ENCODE data around the gene GRAMD1B. TPM values are rescaled to one million over a fixed set of nuclear protein-coding genes. Genes with fewer than 3 reads are reported as not detected.

The GRAMD1B gene
- total RNA-seq, 6 experiments from 2014 or later: 1.0 to 2.0 (median 1.5) TPM

DNA sequence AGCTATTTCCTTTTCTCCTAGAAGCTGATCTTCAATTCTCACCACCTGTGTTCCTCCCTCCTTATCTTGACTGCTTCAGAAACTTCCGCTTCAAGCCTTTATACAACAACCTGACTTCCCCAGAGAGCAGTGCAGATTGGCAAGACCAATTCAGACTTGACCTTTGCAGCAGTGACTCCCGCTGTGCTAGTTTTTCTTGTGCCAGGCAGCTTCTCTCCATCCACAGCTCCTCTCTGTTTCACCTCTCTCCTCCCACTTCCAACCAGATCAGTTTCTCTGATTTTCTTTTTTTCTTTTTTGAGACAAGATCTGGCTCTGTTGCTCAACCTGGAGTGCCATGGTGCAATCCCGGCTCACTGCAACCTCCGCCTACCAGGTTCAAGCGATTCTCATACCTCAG, 74.3 kb downstream of the GRAMD1B start:
- Histone ChIP-seq H3K36me3 (no peaks in the 10 kb centered on the region), H3K4me3 (no peak overlapping the region), H3K9me3 (no peaks in the 10 kb centered on the region), H3K27ac (no peak overlapping the region), H3K27me3 (no peaks in the 10 kb centered on the region), H3K4me1 (no peaks in the 10 kb centered on the region)
- 63% methylated on average over 2 of the region's 5 CpGs for WGBS (ENCODE audit: insufficient coverage, low coverage, low lambda C conversion rate, missing lambda C conversion rate)
- intact Hi-C loops (cut with DNase I): no loop called here
- no peak for ATAC-seq
- TF ChIP-seq, protein P1, sequence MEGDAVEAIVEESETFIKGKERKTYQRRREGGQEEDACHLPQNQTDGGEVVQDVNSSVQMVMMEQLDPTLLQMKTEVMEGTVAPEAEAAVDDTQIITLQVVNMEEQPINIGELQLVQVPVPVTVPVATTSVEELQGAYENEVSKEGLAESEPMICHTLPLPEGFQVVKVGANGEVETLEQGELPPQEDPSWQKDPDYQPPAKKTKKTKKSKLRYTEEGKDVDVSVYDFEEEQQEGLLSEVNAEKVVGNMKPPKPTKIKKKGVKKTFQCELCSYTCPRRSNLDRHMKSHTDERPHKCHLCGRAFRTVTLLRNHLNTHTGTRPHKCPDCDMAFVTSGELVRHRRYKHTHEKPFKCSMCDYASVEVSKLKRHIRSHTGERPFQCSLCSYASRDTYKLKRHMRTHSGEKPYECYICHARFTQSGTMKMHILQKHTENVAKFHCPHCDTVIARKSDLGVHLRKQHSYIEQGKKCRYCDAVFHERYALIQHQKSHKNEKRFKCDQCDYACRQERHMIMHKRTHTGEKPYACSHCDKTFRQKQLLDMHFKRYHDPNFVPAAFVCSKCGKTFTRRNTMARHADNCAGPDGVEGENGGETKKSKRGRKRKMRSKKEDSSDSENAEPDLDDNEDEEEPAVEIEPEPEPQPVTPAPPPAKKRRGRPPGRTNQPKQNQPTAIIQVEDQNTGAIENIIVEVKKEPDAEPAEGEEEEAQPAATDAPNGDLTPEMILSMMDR (IDR thresholded peaks at IDR 0.05): no peak
- TF ChIP-seq POLR2A (IDR thresholded peaks at IDR 0.05): no peak
- DNase-seq: no peak

DNA sequence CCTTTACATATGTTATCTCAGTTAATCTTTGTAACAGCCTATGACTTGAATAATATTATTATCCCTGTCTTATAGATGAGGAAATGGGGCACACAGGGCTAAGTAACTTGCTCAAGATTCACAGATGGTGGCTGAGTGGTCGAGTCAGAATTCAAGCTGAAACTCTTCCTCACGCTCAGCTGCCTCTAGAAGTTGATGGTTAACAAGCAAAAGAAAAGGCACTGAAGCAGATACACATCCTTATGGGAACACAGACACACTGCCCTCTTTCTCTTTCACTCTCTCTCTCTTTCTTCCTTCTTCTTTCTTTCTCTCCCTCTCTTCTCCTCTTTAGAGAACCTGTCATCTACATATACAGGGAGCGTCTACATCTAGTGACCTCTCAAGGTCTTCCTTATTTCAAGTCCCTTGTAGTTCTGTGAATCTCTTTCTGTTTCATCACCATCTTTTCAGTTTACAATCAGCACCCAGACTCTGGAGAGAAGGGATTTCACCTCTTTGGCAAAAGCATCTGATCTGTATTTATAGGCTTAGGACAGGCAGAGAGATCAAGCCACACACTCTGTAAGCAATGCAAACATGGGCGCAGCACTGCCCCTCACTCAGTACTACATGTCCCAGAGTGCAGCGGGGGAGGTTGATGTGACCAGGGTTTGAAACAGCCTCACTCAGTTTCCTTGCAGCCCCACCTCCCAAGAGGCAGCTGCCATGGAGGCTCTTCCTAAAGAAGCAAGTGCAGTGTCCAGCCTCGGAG, 75.7 kb downstream of the GRAMD1B start:
- Histone ChIP-seq H3K27ac (no peak overlapping the region), H3K27me3 (no peaks in the 10 kb centered on the region), H3K36me3 (no peaks in the 10 kb centered on the region), H3K4me3 (no peak overlapping the region), H3K9me3 (no peaks in the 10 kb centered on the region), H3K4me1 (no peaks in the 10 kb centered on the region)
- TF ChIP-seq, protein P1 (IDR thresholded peaks at IDR 0.05): no peak
- intact Hi-C loops (cut with DNase I): no loop called here
- no peak for ATAC-seq
- DNase-seq: no peak
- WGBS (ENCODE audit: insufficient coverage, low coverage, low lambda C conversion rate, missing lambda C conversion rate): 12% methylated on average over 4 of the region's 6 CpGs

DNA sequence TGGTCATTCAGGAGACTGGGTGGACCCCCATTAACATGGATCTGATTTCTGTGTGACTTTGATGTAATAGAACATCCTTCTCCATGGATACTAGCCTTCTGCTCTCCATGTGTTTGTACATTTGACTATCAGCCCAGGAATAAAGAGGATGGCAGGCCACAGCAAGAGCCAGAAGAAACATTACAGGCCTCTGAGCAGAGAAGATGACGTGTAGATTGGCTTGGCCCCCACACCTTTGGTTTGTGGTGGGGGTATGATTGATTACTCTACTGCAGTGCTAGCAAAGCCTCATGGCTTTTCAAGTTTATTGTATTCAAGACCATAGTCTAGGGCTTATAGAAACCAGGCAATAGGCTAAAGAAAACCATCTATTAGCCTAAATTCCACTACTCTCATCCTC, 77.0 kb downstream of the GRAMD1B start:
- H3K36me3 ChIP-seq: no peaks in the 10 kb centered on the region
- no peak overlapping the region for H3K4me3 ChIP-seq
- TF ChIP-seq, protein P1 (IDR thresholded peaks at IDR 0.05): no peak
- no peak for TF ChIP-seq POLR2A (IDR thresholded peaks at IDR 0.05)
- H3K27ac ChIP-seq: no peak overlapping the region
- no peaks in the 10 kb centered on the region for H3K4me1 ChIP-seq
- 45% methylated on average over 1 of the region's 1 CpG for WGBS (ENCODE audit: insufficient coverage, low coverage, low lambda C conversion rate, missing lambda C conversion rate)
- intact Hi-C loops (cut with DNase I): no loop called here
- DNase-seq: no peak
- H3K27me3 ChIP-seq: no peaks in the 10 kb centered on the region
- H3K9me3 ChIP-seq: no peaks in the 10 kb centered on the region
- no peak for ATAC-seq

DNA sequence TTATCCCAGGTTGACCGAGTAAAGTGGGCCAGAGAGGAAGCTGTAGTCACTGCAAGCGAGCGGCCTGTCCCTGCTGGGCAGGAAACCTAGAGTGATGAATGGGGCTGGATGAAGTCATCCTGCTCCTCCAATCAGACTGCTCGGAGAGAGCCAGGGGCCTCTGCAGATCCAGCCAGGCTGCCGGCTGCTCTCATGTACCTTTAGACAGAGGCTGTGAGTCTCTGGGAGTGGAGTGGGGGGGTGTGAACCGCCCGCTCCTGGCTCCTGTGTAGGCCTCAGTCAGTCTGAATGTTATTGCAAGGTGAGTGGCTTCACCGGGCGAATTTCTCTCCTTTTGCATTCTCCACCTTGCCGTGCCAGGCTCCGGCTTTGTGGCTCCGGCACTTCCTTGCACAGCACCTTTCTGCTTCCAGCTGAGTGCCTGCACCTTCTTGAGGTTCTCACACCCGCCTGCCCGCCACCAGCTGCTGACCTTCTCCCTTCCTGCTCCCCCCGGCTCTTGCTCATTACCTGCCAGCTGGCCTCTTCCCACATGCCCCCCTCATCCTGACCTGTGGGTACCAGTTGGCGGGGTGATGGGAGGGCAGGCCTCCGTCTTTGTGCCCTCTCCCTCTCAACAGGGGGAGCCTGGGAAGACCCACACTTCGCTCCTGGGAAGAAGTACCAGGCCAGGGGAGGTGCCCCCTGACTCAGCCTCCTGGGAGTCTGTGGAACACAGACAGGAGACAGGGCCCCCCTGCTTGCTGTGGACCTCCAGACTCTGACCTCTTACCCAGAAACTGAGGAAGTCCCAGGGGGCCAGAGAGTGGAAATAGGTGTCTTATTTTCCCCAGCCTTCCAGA, 79.9 kb downstream of the GRAMD1B start:
- 72% methylated on average over 6 of the region's 18 CpGs for WGBS (ENCODE audit: insufficient coverage, low coverage, low lambda C conversion rate, missing lambda C conversion rate)
- TF ChIP-seq, protein P1 (IDR thresholded peaks at IDR 0.05): no peak
- TF ChIP-seq POLR2A (IDR thresholded peaks at IDR 0.05): no peak
- Histone ChIP-seq H3K4me3 (no peak overlapping the region), H3K9me3 (no peaks in the 10 kb centered on the region), H3K4me1 (no peaks in the 10 kb centered on the region), H3K36me3 (no peaks in the 10 kb centered on the region), H3K27ac (no peak overlapping the region), H3K27me3 (no peaks in the 10 kb centered on the region)
- DNase-seq (no peak), ATAC-seq (peak in 1 of 4 donors; percentile 27)
- intact Hi-C loops (cut with DNase I): loop anchor here in 1 of 2 donors (10.0 kb wide), 1 partner anchor 65 kb away; no protein-coding TSS in a partner anchor
